HCT116 (cell line): ENCODE results near the gene POU3F1. TPM values are rescaled to one million over a fixed set of nuclear protein-coding genes. Genes with fewer than 3 reads are reported as not detected.

ENCODE experiments used
- ATAC-seq: fragments of 200-7000 bp; cut with Tn5 transposase; 2 replicates; pipeline ENCODE4 v1.9.1; 2020; ENCODE audit warnings: mild to moderate bottlenecking, moderate library complexity
- BruUV-seq: library from RNA; stranded (reverse); fragments of 400-500 nt; replicated peaks from 2 replicates; lab custom pipeline; 2021; lab: Mats Ljungman, UMichigan
- CTCF ChIA-PET: fragments of 300-600 bp; sonication (Branson Sonifier 250); formaldehyde crosslinking; loops from one replicate; lab custom pipeline; 2021; ENCODE audit warnings: antibody characterized with exemption; lab: Charles Lee
- POLR2A ChIA-PET: fragments of 300-600, 350-600 bp; sonication (Branson Sonifier 250); formaldehyde crosslinking; loops from one replicate; lab custom pipeline; 2021; ENCODE audit warnings: antibody characterized with exemption; lab: Charles Lee
- RAD21 ChIA-PET, 2 experiments: fragments of 300-600 bp; sonication (Branson Sonifier 250); formaldehyde crosslinking; loops; one replicate each; lab custom pipeline; 2023; ENCODE audit warnings: low total read pairs in 2 of 2; ENCODE audit not compliant: uncharacterized antibody in 2 of 2, unreplicated experiment in 2 of 2, low non-redundant PET in 1 of 2; lab: Charles Lee
- DNase-seq: peaks from one replicate; pipeline ENCODE4 v3.0.0-alpha.2; 2010; ENCODE audit warnings: low read depth, low spot score
- H2AFZ ChIP-seq: fragments of 200-600 bp; shearing (Covaris generic), sonication (generic); 2 replicates; pipeline ENCODE4 v1.6.1; 2017; ENCODE audit warnings: low read depth, mixed run types, mixed read lengths, antibody characterized with exemption, low read length; ENCODE audit not compliant: poor library complexity, severe bottlenecking
- H3K27ac ChIP-seq: 2 replicates; pipeline ENCODE4 v1.5.1; 2012; ENCODE audit warnings: low read depth, low read length
- H3K27me3 ChIP-seq: fragments of 200-600 bp; sonication (generic); 2 replicates; pipeline ENCODE4 v1.6.1; 2016; ENCODE audit warnings: mixed run types, low read length, mixed read lengths; ENCODE audit not compliant: insufficient read depth
- H3K36me3 ChIP-seq, 2 experiments: fragments of 200-500 bp in 1 of 2; fragments of 200-600 bp in 1 of 2; sonication (Bioruptor generic) in 1 of 2; sonication (generic) in 1 of 2; 2 replicates each; pipeline versions ENCODE4 v1.5.1 to v1.6.1; 2014 to 2016; ENCODE audit warnings: low read length in 2 of 2, inconsistent platforms in 1 of 2, mixed read lengths in 1 of 2, mixed run types in 1 of 2; ENCODE audit not compliant: insufficient read depth in 2 of 2, control insufficient read depth in 1 of 2
- H3K4me1 ChIP-seq, 2 experiments: fragments of 200-600 bp in 1 of 2; sonication (generic) in 1 of 2; 2 replicates each; pipeline versions ENCODE4 v1.5.1 to v1.6.1; 2012 to 2017; ENCODE audit warnings: low read length in 2 of 2, inconsistent platforms in 1 of 2, mild to moderate bottlenecking in 1 of 2, mixed read lengths in 1 of 2, mixed run types in 1 of 2, moderate library complexity in 1 of 2; ENCODE audit not compliant: insufficient read depth in 2 of 2, control insufficient read depth in 1 of 2
- H3K4me2 ChIP-seq: fragments of 200-600 bp; sonication (generic); 2 replicates; pipeline ENCODE4 v1.6.1; 2017; ENCODE audit warnings: mixed run types, low read length, mixed read lengths
- H3K4me3 ChIP-seq, 2 experiments: fragments of 200-600 bp in 1 of 2; sonication (generic) in 1 of 2; replicated peaks in 1 of 2; 2 replicates each; pipeline ENCODE4 v1.5.1; 2011 to 2016; ENCODE audit warnings: low read length in 2 of 2, control low read depth in 1 of 2, low read depth in 1 of 2, mild to moderate bottlenecking in 1 of 2, mixed read lengths in 1 of 2, mixed run types in 1 of 2
- H3K79me2 ChIP-seq: fragments of 200-600 bp; sonication (generic); 2 replicates; pipeline ENCODE4 v1.6.1; 2017; ENCODE audit warnings: mild to moderate bottlenecking, mixed run types, low read length, moderate library complexity, mixed read lengths; ENCODE audit not compliant: insufficient read depth
- H3K9ac ChIP-seq: fragments of 200-600 bp; sonication (generic); 2 replicates; pipeline ENCODE4 v1.6.1; 2016; ENCODE audit warnings: low read length, mixed read lengths
- H3K9me2 ChIP-seq: fragments of 200-600 bp; sonication (generic), shearing (Covaris generic); 2 replicates; pipeline ENCODE4 v1.6.1; 2017; ENCODE audit warnings: mixed run types, mild to moderate bottlenecking, moderate library complexity; ENCODE audit not compliant: insufficient read depth
- H3K9me3 ChIP-seq, 2 experiments: fragments of 200-500 bp in 1 of 2; fragments of 200-600 bp in 1 of 2; sonication (Bioruptor generic) in 1 of 2; sonication (generic) in 1 of 2; 2 replicates each; pipeline ENCODE4 v1.6.1; 2014 to 2017; ENCODE audit warnings: low read length in 2 of 2, mixed read lengths in 2 of 2, inconsistent platforms in 1 of 2, low read depth in 1 of 2, mild to moderate bottlenecking in 1 of 2, mixed run types in 1 of 2, moderate library complexity in 1 of 2; ENCODE audit not compliant: control insufficient read depth in 1 of 2, insufficient read depth in 1 of 2
- H4K20me1 ChIP-seq: fragments of 200-600 bp; sonication (generic), shearing (Covaris generic); 2 replicates; pipeline ENCODE4 v1.6.1; 2017; ENCODE audit warnings: mixed run types, mild to moderate bottlenecking, moderate library complexity; ENCODE audit not compliant: insufficient read depth
- CEBPB ChIP-seq: IDR thresholded peaks from 2 replicates; pipeline ENCODE4 v1.6.1; 2012; ENCODE audit warnings: low read depth
- EGR1 ChIP-seq: IDR thresholded peaks from 2 replicates; pipeline ENCODE4 v1.6.1; 2012; ENCODE audit warnings: low read depth
- ELF1 ChIP-seq: IDR thresholded peaks from 2 replicates; pipeline ENCODE4 v1.6.1; 2012; ENCODE audit warnings: low read depth, borderline replicate concordance
- EZH2 ChIP-seq: fragments of 200-600 bp; sonication (generic); IDR thresholded peaks from 2 replicates; pipeline ENCODE4 v1.6.1; 2017; ENCODE audit warnings: antibody characterized with exemption, mixed run types
- FOSL1 ChIP-seq: IDR thresholded peaks from 2 replicates; pipeline ENCODE4 v1.6.1; 2012; ENCODE audit warnings: low read depth
- JUND ChIP-seq: IDR thresholded peaks from 2 replicates; pipeline ENCODE4 v1.6.1; 2012
- MAX ChIP-seq: IDR thresholded peaks from 2 replicates; pipeline ENCODE4 v1.6.1; 2012
- POLR2A ChIP-seq: IDR thresholded peaks from 2 replicates; pipeline ENCODE4 v1.7.0; 2011; ENCODE audit warnings: borderline replicate concordance; ENCODE audit not compliant: insufficient read depth, insufficient read length; ENCODE audit errors: extremely low read depth
- POLR2AphosphoS5 ChIP-seq: IDR thresholded peaks from 2 replicates; pipeline ENCODE4 v1.6.1; 2011; ENCODE audit warnings: mild to moderate bottlenecking, low read depth, low read length, moderate library complexity
- RAD21 ChIP-seq: IDR thresholded peaks from 2 replicates; pipeline ENCODE4 v1.6.1; 2012; ENCODE audit warnings: low read depth, mild to moderate bottlenecking
- SIN3A ChIP-seq: IDR thresholded peaks from 2 replicates; pipeline ENCODE4 v1.6.1; 2012; ENCODE audit warnings: low read depth
- SP1 ChIP-seq: IDR thresholded peaks from 2 replicates; pipeline ENCODE4 v1.6.1; 2012; ENCODE audit warnings: low read depth
- SRF ChIP-seq: IDR thresholded peaks from 2 replicates; pipeline ENCODE4 v1.6.1; 2012; ENCODE audit warnings: low read depth
- YY1 ChIP-seq: IDR thresholded peaks from 2 replicates; pipeline ENCODE4 v1.6.1; 2011; ENCODE audit warnings: low read length, low read depth, moderate library complexity, mild to moderate bottlenecking; ENCODE audit not compliant: insufficient replicate concordance; ENCODE audit errors: extremely low read depth
- ZFX ChIP-seq: fragments of 450-650 bp; IDR thresholded peaks from 2 replicates; pipeline ENCODE4 v1.6.1; 2017
- ZNF274 ChIP-seq: fragments of 200-500 bp; sonication (Bioruptor generic); IDR thresholded peaks from 2 replicates; pipeline ENCODE4 v1.6.1; 2014; ENCODE audit warnings: mild to moderate bottlenecking, low read depth, low read length, inconsistent platforms
- intact Hi-C: fragments of 100-400 bp; cut with micrococcal nuclease; formaldehyde crosslinking; loops from 2 replicates; pipeline ENCODE4 v1.10.0; 2022
- total RNA-seq: library from RNA; stranded (reverse); gene quantifications from one replicate; pipeline ENCODE4 v1.2.1, GENCODE V29; 2021; ENCODE audit not compliant: unreplicated experiment
- TF ChIP-seq, protein P1 (sequence below): IDR thresholded peaks from 2 replicates; pipeline ENCODE4 v1.6.1; 2011; ENCODE audit warnings: mild to moderate bottlenecking, low read length, moderate library complexity; ENCODE audit not compliant: insufficient replicate concordance; ENCODE audit errors: extremely low read depth

The POU3F1 gene
- total RNA-seq, 1 experiment from 2014 or later = not detected

DNA sequence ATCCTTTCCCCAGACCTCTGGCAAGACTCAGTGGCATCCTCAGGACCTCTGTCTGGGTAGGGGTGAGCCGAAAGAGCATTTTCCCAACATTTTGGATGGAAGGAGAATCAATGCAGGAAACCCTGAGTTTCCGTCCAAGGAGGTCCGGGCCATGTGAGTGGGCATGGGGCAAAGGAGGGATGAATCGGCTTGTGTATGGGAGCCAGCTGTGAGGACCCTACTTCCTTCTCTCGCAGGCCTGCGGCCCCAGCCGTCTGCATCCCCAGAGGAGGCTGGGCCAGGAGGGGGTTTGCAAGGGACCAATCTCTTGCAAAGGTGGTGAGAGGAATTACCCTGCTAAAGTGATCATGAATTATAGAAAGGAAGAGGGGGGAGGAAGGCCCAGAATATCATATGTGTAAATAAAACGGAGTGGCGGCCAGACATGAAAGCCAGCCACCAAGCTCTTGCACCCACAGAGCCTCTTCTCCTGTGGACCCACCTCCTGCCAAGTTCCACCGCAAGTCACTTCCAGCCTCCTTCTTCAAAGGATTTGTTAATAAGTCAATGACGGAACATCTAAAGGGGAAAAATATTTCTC lies 48.2 kb upstream of the POU3F1 start (continued):
- TF ChIP-seq POLR2AphosphoS5 = no peak
- TF ChIP-seq, all 23 proteins: peak for 0

- POLR2A ChIA-PET = no interaction called here
- H3K9me2 ChIP-seq = no peaks in the 10 kb centered on the region
- no peaks in the 10 kb centered on the region for H3K79me2 ChIP-seq
- H3K27ac ChIP-seq = no peak overlapping the region
- RAD21 ChIA-PET = no interaction called here
- DNase-seq (no peak), ATAC-seq (no peak)
- H3K4me1 ChIP-seq = no peaks in the 10 kb centered on the region
- no TSS peak for BruUV-seq
- no peaks in the 10 kb centered on the region for H3K36me3 ChIP-seq
- H3K27me3 ChIP-seq = no peaks in the 10 kb centered on the region
- no peaks in the 10 kb centered on the region for H4K20me1 ChIP-seq
- intact Hi-C loops = no loop called here
- no peak overlapping the region for H3K4me3 ChIP-seq
- CTCF ChIA-PET = no interaction called here
- TF ChIP-seq SP1 (no peak), ZNF274 (no peak), ZFX (no peak), SRF (no peak), EGR1 (no peak)
- no peak overlapping the region for H3K4me2 ChIP-seq
- no peak overlapping the region for H3K9ac ChIP-seq
- H2AFZ ChIP-seq = no peak overlapping the region
- no peaks in the 10 kb centered on the region for H3K9me3 ChIP-seq
Measured at GRCh38 chr1:38093569-38094520, 47.3 kb upstream of the POU3F1 start.

GRCh38 chr1:38092256-38092655 lies 45.7 kb upstream of the POU3F1 start:
- intact Hi-C loops = no loop called here
- DNase-seq (no peak), ATAC-seq (no peak)
- H3K9ac ChIP-seq = no peak overlapping the region
- TF ChIP-seq RAD21 = no peak
- no peak for TF ChIP-seq CEBPB
- TF ChIP-seq POLR2AphosphoS5 = no peak
- TF ChIP-seq SIN3A = no peak
- no peak for TF ChIP-seq MAX
- TF ChIP-seq SP1 = no peak
- no peak for TF ChIP-seq FOSL1
- TF ChIP-seq POLR2A = no peak
- no peak for TF ChIP-seq ZNF274
- no peak for TF ChIP-seq ELF1
- TF ChIP-seq, protein P1, sequence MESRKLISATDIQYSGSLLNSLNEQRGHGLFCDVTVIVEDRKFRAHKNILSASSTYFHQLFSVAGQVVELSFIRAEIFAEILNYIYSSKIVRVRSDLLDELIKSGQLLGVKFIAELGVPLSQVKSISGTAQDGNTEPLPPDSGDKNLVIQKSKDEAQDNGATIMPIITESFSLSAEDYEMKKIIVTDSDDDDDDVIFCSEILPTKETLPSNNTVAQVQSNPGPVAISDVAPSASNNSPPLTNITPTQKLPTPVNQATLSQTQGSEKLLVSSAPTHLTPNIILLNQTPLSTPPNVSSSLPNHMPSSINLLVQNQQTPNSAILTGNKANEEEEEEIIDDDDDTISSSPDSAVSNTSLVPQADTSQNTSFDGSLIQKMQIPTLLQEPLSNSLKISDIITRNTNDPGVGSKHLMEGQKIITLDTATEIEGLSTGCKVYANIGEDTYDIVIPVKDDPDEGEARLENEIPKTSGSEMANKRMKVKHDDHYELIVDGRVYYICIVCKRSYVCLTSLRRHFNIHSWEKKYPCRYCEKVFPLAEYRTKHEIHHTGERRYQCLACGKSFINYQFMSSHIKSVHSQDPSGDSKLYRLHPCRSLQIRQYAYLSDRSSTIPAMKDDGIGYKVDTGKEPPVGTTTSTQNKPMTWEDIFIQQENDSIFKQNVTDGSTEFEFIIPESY = no peak
- TF ChIP-seq EZH2 = no peak
- no peak for TF ChIP-seq EGR1
- no peak for TF ChIP-seq JUND
- TF ChIP-seq YY1 = no peak
- TF ChIP-seq ZFX = no peak
- no peaks in the 10 kb centered on the region for H3K4me1 ChIP-seq
- H3K9me2 ChIP-seq = no peaks in the 10 kb centered on the region
- H3K79me2 ChIP-seq = no peaks in the 10 kb centered on the region
- ChIA-PET CTCF (no interaction called here), RAD21 (no interaction called here), POLR2A (no interaction called here)
- no peaks in the 10 kb centered on the region for H3K9me3 ChIP-seq
- H3K4me2 ChIP-seq = no peak overlapping the region
- H3K27ac ChIP-seq = no peak overlapping the region
- H2AFZ ChIP-seq = no peak overlapping the region
- no peaks in the 10 kb centered on the region for H3K36me3 ChIP-seq
- no peak overlapping the region for H3K4me3 ChIP-seq
- no peaks in the 10 kb centered on the region for H3K27me3 ChIP-seq
- no peaks in the 10 kb centered on the region for H4K20me1 ChIP-seq
- BruUV-seq = no TSS peak
